Caco-2 (cell line): ENCODE data around the gene OLFM1. TPM values are rescaled to one million over a fixed set of nuclear protein-coding genes. Genes with fewer than 3 reads are reported as not detected.
A peak's percentile ranks its signal among the peaks of the same experiment; 100 is the strongest.

ENCODE experiments used
- BruUV-seq: library from RNA; stranded (reverse); fragments of 400-500 nt; replicated peaks from 2 replicates; lab custom pipeline; 2021; lab: Mats Ljungman, UMichigan
- CTCF ChIA-PET: fragments of 300-600 bp; sonication (Branson Sonifier 250); formaldehyde crosslinking; loops from one replicate; lab custom pipeline; 2022; ENCODE audit warnings: antibody characterized with exemption; lab: Charles Lee
- POLR2A ChIA-PET: fragments of 300-600 bp; sonication (Branson Sonifier 250); formaldehyde crosslinking; loops from one replicate; lab custom pipeline; 2022; ENCODE audit warnings: antibody characterized with exemption; lab: Charles Lee
- DNase-seq, 2 experiments: peaks; one replicate each; pipeline versions ENCODE4 v3.0.0 to v3.0.0-alpha.2; 2020 to 2022
- H3K27me3 ChIP-seq: replicated peaks from 2 replicates; pipeline ENCODE4 v1.6.0; 2011; ENCODE audit warnings: low read length; ENCODE audit not compliant: control insufficient read depth, insufficient read depth
- H3K36me3 ChIP-seq: 2 replicates; pipeline ENCODE4 v1.5.1; 2011; ENCODE audit warnings: low read length; ENCODE audit not compliant: control insufficient read depth, insufficient read depth
- H3K4me1 ChIP-seq: fragments of 250-450 bp; sonication (Bioruptor Pico); 2 replicates; pipeline ENCODE4 v1.5.1; 2020; ENCODE audit warnings: mild to moderate bottlenecking
- H3K4me3 ChIP-seq: 2 replicates; pipeline ENCODE4 v1.5.1; 2011; ENCODE audit warnings: low read depth, mild to moderate bottlenecking, control low read depth, low read length
- H3K9me3 ChIP-seq: fragments of 250-450 bp; sonication (Bioruptor Pico); 2 replicates; pipeline ENCODE4 v1.5.1; 2020; ENCODE audit warnings: mild to moderate bottlenecking, moderate library complexity
- H3K27ac Mint-ChIP-seq: one replicate; pipeline ENCODE4 v1.8.0; 2022; ENCODE audit warnings: mixed read lengths; ENCODE audit not compliant: unreplicated experiment
- H3K27me3 Mint-ChIP-seq: one replicate; pipeline ENCODE4 v1.8.0; 2022; ENCODE audit warnings: mixed read lengths; ENCODE audit not compliant: insufficient read depth, unreplicated experiment
- H3K36me3 Mint-ChIP-seq: one replicate; pipeline ENCODE4 v1.8.0; 2022; ENCODE audit warnings: mild to moderate bottlenecking, mixed read lengths; ENCODE audit not compliant: insufficient read depth, unreplicated experiment
- H3K4me1 Mint-ChIP-seq: one replicate; pipeline ENCODE4 v1.8.0; 2022; ENCODE audit warnings: low read depth, mixed read lengths; ENCODE audit not compliant: unreplicated experiment
- H3K4me3 Mint-ChIP-seq: one replicate; pipeline ENCODE4 v1.8.0; 2022; ENCODE audit warnings: mild to moderate bottlenecking, moderate library complexity, mixed read lengths; ENCODE audit not compliant: unreplicated experiment
- H3K9me3 Mint-ChIP-seq: one replicate; pipeline ENCODE4 v1.8.0; 2022; ENCODE audit warnings: mixed read lengths; ENCODE audit not compliant: unreplicated experiment
- intact Hi-C: fragments of 100-400 bp; cut with micrococcal nuclease; formaldehyde crosslinking; loops from one replicate; pipeline ENCODE4 v1.10.0; 2022; ENCODE audit not compliant: unreplicated experiment
- total RNA-seq: library from RNA; stranded (reverse); gene quantifications from 2 replicates; pipeline ENCODE4 v1.2.3, GENCODE V29; 2022
- TF ChIP-seq, protein P1 (sequence below), 2 experiments: fragments of 200-600 bp in 1 of 2; IDR thresholded peaks; 1 replicate in 1 of 2; 2 replicates in 1 of 2; pipeline versions ENCODE4 v1.5.1 to v1.8.0; 2011 to 2022; ENCODE audit warnings: antibody characterized with exemption in 1 of 2, control low read depth in 1 of 2, inconsistent platforms in 1 of 2, low read depth in 1 of 2, low read length in 1 of 2, mild to moderate bottlenecking in 1 of 2, moderate library complexity in 1 of 2; ENCODE audit not compliant: insufficient read depth in 1 of 2, severe bottlenecking in 1 of 2, unreplicated experiment in 1 of 2

The OLFM1 gene
- total RNA-seq, 1 experiment from 2014 or later, result not detected

DNA sequence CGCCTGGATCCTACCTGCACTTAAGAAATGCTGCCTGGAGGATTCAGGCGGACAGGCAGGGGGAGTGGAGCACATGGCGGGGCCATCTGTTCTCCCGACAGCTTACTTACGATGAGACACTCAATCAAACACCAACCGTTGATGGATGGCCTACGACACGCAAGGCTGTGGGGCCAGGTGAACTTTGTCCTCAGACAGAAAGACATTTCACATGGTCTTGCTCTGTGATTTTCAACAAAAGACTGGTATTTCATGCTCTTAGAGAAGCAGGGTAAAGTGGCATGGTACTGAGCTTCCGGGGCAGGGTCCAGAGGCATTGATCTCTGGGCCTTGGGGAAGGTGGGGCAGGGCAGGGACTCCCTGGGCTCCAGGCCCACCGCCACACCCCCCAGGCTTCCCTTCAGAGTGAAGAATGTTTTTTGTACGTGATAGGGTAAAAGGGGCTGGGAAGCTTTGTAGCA is 9.1 kb upstream of the OLFM1 start:
- ChIA-PET POLR2A (no interaction called here), CTCF (no interaction called here)
- Mint-ChIP-seq H3K36me3 (peaks cover 6% of the 10 kb centered on the region), H3K4me1 (no peaks in the 10 kb centered on the region), H3K27me3 (peaks cover 12% of the 10 kb centered on the region), H3K4me3 (no peak overlapping the region), H3K27ac (no peak overlapping the region), H3K9me3 (no peaks in the 10 kb centered on the region)
- no peak overlapping the region for H3K4me3 ChIP-seq
- no peaks in the 10 kb centered on the region for H3K36me3 ChIP-seq
- intact Hi-C loops, result no loop called here
- no peaks in the 10 kb centered on the region; the same call in 1 of the 2 replicates for H3K27me3 ChIP-seq
- H3K4me1 ChIP-seq, result no peaks in the 10 kb centered on the region
- peak in 1 of 2 experiments; percentile 13 for DNase-seq
- BruUV-seq, result no TSS peak
- no peaks in the 10 kb centered on the region for H3K9me3 ChIP-seq
- TF ChIP-seq, protein P1, sequence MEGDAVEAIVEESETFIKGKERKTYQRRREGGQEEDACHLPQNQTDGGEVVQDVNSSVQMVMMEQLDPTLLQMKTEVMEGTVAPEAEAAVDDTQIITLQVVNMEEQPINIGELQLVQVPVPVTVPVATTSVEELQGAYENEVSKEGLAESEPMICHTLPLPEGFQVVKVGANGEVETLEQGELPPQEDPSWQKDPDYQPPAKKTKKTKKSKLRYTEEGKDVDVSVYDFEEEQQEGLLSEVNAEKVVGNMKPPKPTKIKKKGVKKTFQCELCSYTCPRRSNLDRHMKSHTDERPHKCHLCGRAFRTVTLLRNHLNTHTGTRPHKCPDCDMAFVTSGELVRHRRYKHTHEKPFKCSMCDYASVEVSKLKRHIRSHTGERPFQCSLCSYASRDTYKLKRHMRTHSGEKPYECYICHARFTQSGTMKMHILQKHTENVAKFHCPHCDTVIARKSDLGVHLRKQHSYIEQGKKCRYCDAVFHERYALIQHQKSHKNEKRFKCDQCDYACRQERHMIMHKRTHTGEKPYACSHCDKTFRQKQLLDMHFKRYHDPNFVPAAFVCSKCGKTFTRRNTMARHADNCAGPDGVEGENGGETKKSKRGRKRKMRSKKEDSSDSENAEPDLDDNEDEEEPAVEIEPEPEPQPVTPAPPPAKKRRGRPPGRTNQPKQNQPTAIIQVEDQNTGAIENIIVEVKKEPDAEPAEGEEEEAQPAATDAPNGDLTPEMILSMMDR (IDR thresholded peaks at IDR 0.05; ENCODE audit: insufficient read depth in 1 of 2, low read depth in 1 of 2, low read length in 1 of 2, severe bottlenecking in 1 of 2, unreplicated experiment in 1 of 2), result no peak

DNA sequence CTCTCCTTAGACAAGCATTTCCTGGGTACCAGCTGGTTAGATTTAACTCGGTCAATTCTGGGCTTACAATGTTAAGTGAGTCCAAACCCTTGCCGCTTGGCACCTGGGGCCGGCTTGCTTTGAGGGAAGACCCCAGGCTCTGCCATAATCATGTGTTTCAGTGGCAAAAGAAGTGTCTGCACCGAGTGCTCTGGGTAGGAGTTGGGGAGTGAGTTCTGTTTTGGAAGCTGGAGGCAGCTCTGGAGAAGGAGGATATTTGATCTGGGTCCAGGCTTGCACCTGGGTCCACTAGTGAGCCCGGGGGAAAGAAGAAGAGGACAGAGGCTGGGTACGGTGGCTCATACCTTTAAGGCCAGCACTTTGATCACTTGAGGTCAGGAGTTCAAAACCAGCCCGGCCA is 8.4 kb upstream of the OLFM1 start:
- TF ChIP-seq, protein P1 (IDR thresholded peaks at IDR 0.05; ENCODE audit: insufficient read depth in 1 of 2, low read depth in 1 of 2, low read length in 1 of 2, severe bottlenecking in 1 of 2, unreplicated experiment in 1 of 2), result no peak
- intact Hi-C loops, result no loop called here
- Mint-ChIP-seq H3K4me1 (no peaks in the 10 kb centered on the region), H3K27ac (no peak overlapping the region), H3K36me3 (peaks cover 6% of the 10 kb centered on the region), H3K27me3 (peaks cover 13% of the 10 kb centered on the region), H3K9me3 (no peaks in the 10 kb centered on the region), H3K4me3 (no peak overlapping the region)
- no peaks in the 10 kb centered on the region for H3K9me3 ChIP-seq
- peak in 1 of 2 experiments; percentile 14 for DNase-seq
- no peaks in the 10 kb centered on the region for H3K4me1 ChIP-seq
- no peak overlapping the region for H3K4me3 ChIP-seq
- ChIA-PET CTCF (no interaction called here), POLR2A (no interaction called here)
- no peaks in the 10 kb centered on the region for H3K36me3 ChIP-seq
- no TSS peak for BruUV-seq
- no peaks in the 10 kb centered on the region; the same call in 1 of the 2 replicates for H3K27me3 ChIP-seq

DNA sequence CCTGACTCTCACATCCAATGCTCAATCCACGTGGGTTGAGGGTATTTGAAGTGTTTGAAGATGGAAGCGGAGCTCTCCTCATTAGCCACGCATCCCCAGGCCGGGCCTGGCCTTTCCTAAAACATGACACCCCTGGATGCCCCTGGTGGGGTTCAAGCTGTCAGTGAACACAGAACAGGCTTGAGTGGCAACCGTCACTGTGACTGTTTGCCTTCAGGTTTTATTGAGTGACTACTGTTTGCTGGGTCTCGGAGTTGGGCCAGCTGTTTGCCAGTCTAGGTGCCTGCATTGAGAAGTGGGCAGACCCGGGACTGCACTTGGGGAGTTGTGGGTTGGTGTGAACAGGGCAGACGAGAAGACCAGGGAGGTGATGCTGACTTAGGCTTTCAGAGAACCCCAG is 7.8 kb upstream of the OLFM1 start:
- peak in 1 of 2 experiments; percentile 12 for DNase-seq
- no peaks in the 10 kb centered on the region for H3K4me1 ChIP-seq
- TF ChIP-seq, protein P1 (IDR thresholded peaks at IDR 0.05; ENCODE audit: insufficient read depth in 1 of 2, low read depth in 1 of 2, low read length in 1 of 2, severe bottlenecking in 1 of 2, unreplicated experiment in 1 of 2), result no peak
- H3K4me3 Mint-ChIP-seq, result no peak overlapping the region
- no peaks in the 10 kb centered on the region for H3K36me3 ChIP-seq
- no peaks in the 10 kb centered on the region for H3K9me3 Mint-ChIP-seq
- no peaks in the 10 kb centered on the region for H3K4me1 Mint-ChIP-seq
- peaks cover 4% of the 10 kb centered on the region for H3K36me3 Mint-ChIP-seq
- ChIA-PET CTCF (no interaction called here), POLR2A (no interaction called here)
- H3K4me3 ChIP-seq, result no peak overlapping the region
- peaks cover 17% of the 10 kb centered on the region for H3K27me3 Mint-ChIP-seq
- H3K27me3 ChIP-seq, result no peaks in the 10 kb centered on the region; the same call in 1 of the 2 replicates
- no peak overlapping the region for H3K27ac Mint-ChIP-seq
- no TSS peak for BruUV-seq
- intact Hi-C loops, result no loop called here
- no peaks in the 10 kb centered on the region for H3K9me3 ChIP-seq
